GM23338 (cell line): ENCODE data around the gene RGL2. TPM values are rescaled to one million over a fixed set of nuclear protein-coding genes. Genes with fewer than 3 reads are reported as not detected.
"Not testable (repeated sequence)": the region's sequence is repeated elsewhere in the genome, so short reads cannot be mapped to it uniquely, and the experiment has no call there.

Experiments
- ATAC-seq: fragments of 200-7000 bp; cut with Tn5 transposase; 3 replicates; pipeline ENCODE4 v1.9.1; 2020
- DNase-seq: peaks from one replicate; pipeline ENCODE4 v3.0.0-alpha.2; 2015; ENCODE audit warnings: low spot score
- H2AFZ ChIP-seq: fragments of 200-600 bp; sonication (generic); 2 replicates; pipeline ENCODE4 v1.8.0; 2016; ENCODE audit warnings: antibody characterized with exemption, mild to moderate bottlenecking, moderate library complexity
- H3F3A ChIP-seq: fragments of 200-600 bp; sonication (generic); replicated peaks from 2 replicates; pipeline ENCODE4 v1.8.0; 2017; ENCODE audit warnings: antibody characterized with exemption, mixed run types, low read depth
- H3K27ac ChIP-seq: fragments of 200-600 bp; sonication (generic); 2 replicates; pipeline ENCODE4 v1.6.1; 2016; ENCODE audit warnings: low read depth
- H3K27me3 ChIP-seq: fragments of 200-600 bp; sonication (generic); 2 replicates; pipeline ENCODE4 v1.8.0; 2016; ENCODE audit warnings: mild to moderate bottlenecking, mixed run types, moderate library complexity; ENCODE audit not compliant: insufficient read depth
- H3K36me3 ChIP-seq: fragments of 200-600 bp; sonication (generic); 2 replicates; pipeline ENCODE4 v1.8.0; 2016; ENCODE audit warnings: mild to moderate bottlenecking; ENCODE audit not compliant: insufficient read depth
- H3K4me1 ChIP-seq: fragments of 200-600 bp; sonication (generic); 2 replicates; pipeline ENCODE4 v1.8.0; 2016; ENCODE audit warnings: mild to moderate bottlenecking, moderate library complexity; ENCODE audit not compliant: insufficient read depth
- H3K4me2 ChIP-seq: fragments of 200-600 bp; sonication (generic); 2 replicates; pipeline ENCODE4 v1.7.1; 2017; ENCODE audit warnings: mixed run types
- H3K4me3 ChIP-seq: fragments of 200-600 bp; sonication (generic); 2 replicates; pipeline ENCODE4 v1.6.1; 2016; ENCODE audit warnings: mixed run types
- H3K79me2 ChIP-seq: fragments of 200-600 bp; sonication (generic); replicated peaks from 2 replicates; pipeline ENCODE4 v1.8.0; 2017; ENCODE audit warnings: mild to moderate bottlenecking; ENCODE audit not compliant: insufficient read depth
- H3K9me2 ChIP-seq: fragments of 200-600 bp; sonication (generic); 2 replicates; pipeline ENCODE4 v1.8.0; 2017; ENCODE audit not compliant: insufficient read depth
- H4K20me1 ChIP-seq: fragments of 200-600 bp; sonication (generic); replicated peaks from 2 replicates; pipeline ENCODE4 v1.8.0; 2017; ENCODE audit warnings: mild to moderate bottlenecking; ENCODE audit not compliant: insufficient read depth
- H3K27ac Mint-ChIP-seq: 2 replicates; pipeline ENCODE4 v1.8.0; 2020; ENCODE audit warnings: inconsistent platforms, mild to moderate bottlenecking, moderate library complexity, mixed read lengths
- H3K27me3 Mint-ChIP-seq: 3 replicates; pipeline ENCODE4 v1.8.0; 2022; ENCODE audit warnings: low read depth, mild to moderate bottlenecking, moderate library complexity, mixed read lengths, inconsistent platforms; ENCODE audit not compliant: insufficient read depth, poor library complexity
- H3K36me3 Mint-ChIP-seq: 3 replicates; pipeline ENCODE4 v1.8.0; 2021; ENCODE audit warnings: low read depth, mild to moderate bottlenecking, inconsistent platforms, moderate library complexity, mixed read lengths
- H3K4me1 Mint-ChIP-seq: 3 replicates; pipeline ENCODE4 v1.8.0; 2020; ENCODE audit warnings: mild to moderate bottlenecking, inconsistent platforms, mixed read lengths
- H3K4me3 Mint-ChIP-seq: 3 replicates; pipeline ENCODE4 v1.8.0; 2021; ENCODE audit warnings: moderate library complexity, mild to moderate bottlenecking, inconsistent platforms, mixed read lengths
- H3K9me3 Mint-ChIP-seq: 3 replicates; pipeline ENCODE4 v1.8.0; 2020; ENCODE audit warnings: moderate library complexity, mild to moderate bottlenecking, inconsistent platforms, mixed read lengths
- CTCF ChIP-seq, 2 experiments: fragments of 200-600 bp in 1 of 2; sonication (generic) in 1 of 2; conservative IDR thresholded peaks; 2 replicates each; pipeline versions ENCODE4 v1.5.1 to v1.6.1; 2016 to 2017; ENCODE audit warnings: antibody characterized with exemption in 2 of 2, low read depth in 2 of 2, mild to moderate bottlenecking in 2 of 2, moderate library complexity in 1 of 2
- ETS1 ChIP-seq: IDR thresholded peaks from 2 replicates; pipeline ENCODE4 v1.6.1; 2016; ENCODE audit warnings: antibody characterized with exemption
- EZH2 ChIP-seq: fragments of 200-600 bp; sonication (generic); IDR thresholded peaks from one replicate; pipeline ENCODE4 v1.8.0; 2017; ENCODE audit warnings: antibody characterized with exemption, mild to moderate bottlenecking, low read depth; ENCODE audit not compliant: unreplicated experiment
- NANOG ChIP-seq: IDR thresholded peaks from 2 replicates; pipeline ENCODE4 v1.6.1; 2016; ENCODE audit warnings: antibody characterized with exemption, borderline replicate concordance
- REST ChIP-seq: IDR thresholded peaks from one replicate; pipeline ENCODE4 v1.6.1; 2018; ENCODE audit warnings: antibody characterized with exemption; ENCODE audit not compliant: unreplicated experiment
- STAT1 ChIP-seq: IDR thresholded peaks from one replicate; pipeline ENCODE4 v1.6.1; 2016; ENCODE audit warnings: antibody characterized with exemption; ENCODE audit not compliant: unreplicated experiment
- polyA plus RNA-seq: library from polyadenylated mRNA; unstranded; fragments of >200 nt; fragmentation: Nextera tagmentation; extraction: Ambion mirVana; gene quantifications from 2 replicates; pipeline ENCODE4 v1.2.1, GENCODE V29; 2016
- total RNA-seq: library from RNA; depleted of rRNA; stranded (reverse); fragments of >200 nt; shearing (Covaris generic); gene quantifications from 2 replicates; pipeline ENCODE4 v1.2.3, GENCODE V29; 2014

Gene RGL2
- total and polyA plus RNA-seq, 2 experiments from 2014 or later, result 28.0 to 52.2 TPM

- H3K4me1 Mint-ChIP-seq, result peaks cover 17% of the 10 kb centered on the region
- H3K4me2 ChIP-seq, H2AFZ ChIP-seq, H3K4me1 ChIP-seq, H3K4me3 Mint-ChIP-seq, H3F3A ChIP-seq, H3K36me3 ChIP-seq, H3K27me3 Mint-ChIP-seq, H3K27me3 ChIP-seq, H3K36me3 Mint-ChIP-seq, ATAC-seq, H3K79me2 ChIP-seq, DNase-seq, H3K9me3 Mint-ChIP-seq, H3K4me3 ChIP-seq, H3K27ac Mint-ChIP-seq, H3K27ac ChIP-seq, H4K20me1 ChIP-seq, H3K9me2 ChIP-seq: not testable (repeated sequence)
These were observed 48.2 kb upstream of the RGL2 start for GRCh38 chr6:33346972-33347371.

GRCh38 chr6:33344701-33345697, 46.3 kb upstream of the RGL2 start:
- H3K4me2 ChIP-seq, result peak overlapping the region; percentile 44; the same call in 1 of the 2 replicates
- ATAC-seq (peak; percentile 82), DNase-seq (peak; percentile 93)
- no peaks in the 10 kb centered on the region for H3K36me3 ChIP-seq
- no peak overlapping the region for H3K4me3 ChIP-seq
- no peak overlapping the region for H3K27ac ChIP-seq
- Mint-ChIP-seq H3K9me3 (no peaks in the 10 kb centered on the region), H3K4me1 (peaks cover 17% of the 10 kb centered on the region), H3K36me3 (no peaks in the 10 kb centered on the region), H3K27ac (0 out of 2 replicates have a peak overlapping the region, but pooled peaks have one; percentile 4), H3K27me3 (peaks cover 8% of the 10 kb centered on the region), H3K4me3 (peak overlapping the region; percentile 29)
- peak overlapping the region; percentile 76 for H2AFZ ChIP-seq
- H3K27me3 ChIP-seq, result no peaks in the 10 kb centered on the region
- H3K79me2 ChIP-seq, result no peaks in the 10 kb centered on the region
- TF ChIP-seq NANOG (no peak), CTCF (conservative IDR thresholded peaks at IDR 0.05; ENCODE audit: low read depth in 2 of 2) (peak; percentile 56 to 69)
- H3K4me1 ChIP-seq, result peaks cover 8% of the 10 kb centered on the region; the same call in 1 of the 2 replicates
- H4K20me1 ChIP-seq, result no peaks in the 10 kb centered on the region
- H3K9me2 ChIP-seq, result no peaks in the 10 kb centered on the region
- H3F3A ChIP-seq, result 0 out of 2 replicates have a peak, but pooled peaks cover 3% of the 10 kb centered on the region

- no peak for ATAC-seq
- Histone ChIP-seq H3K4me3 (no peak overlapping the region), H3K27me3 (no peaks in the 10 kb centered on the region), H4K20me1 (no peaks in the 10 kb centered on the region), H3K79me2 (no peaks in the 10 kb centered on the region), H3K9me2 (no peaks in the 10 kb centered on the region), H3K36me3 (no peaks in the 10 kb centered on the region), H3K27ac (no peak overlapping the region), H3F3A (0 out of 2 replicates have a peak, but pooled peaks cover 3% of the 10 kb centered on the region), H3K4me1 (peaks cover 8% of the 10 kb centered on the region; the same call in 1 of the 2 replicates), H2AFZ (no peak overlapping the region), H3K4me2 (no peak overlapping the region)
- Mint-ChIP-seq H3K4me3 (no peak overlapping the region), H3K4me1 (peaks cover 13% of the 10 kb centered on the region), H3K9me3 (no peaks in the 10 kb centered on the region), H3K27ac (no peak overlapping the region), H3K36me3 (no peaks in the 10 kb centered on the region), H3K27me3 (peaks cover 8% of the 10 kb centered on the region)
- no peak for DNase-seq
- TF ChIP-seq STAT1, result no peak
- TF ChIP-seq ETS1, result no peak
- TF ChIP-seq EZH2, result no peak
- TF ChIP-seq REST, result no peak
These were observed 45.3 kb upstream of the RGL2 start for GRCh38 chr6:33343953-33344611.
